Fibroblast of gingiva (primary cell): ENCODE measurements around the gene HES5.

Source experiments
- DNase-seq: peaks from one replicate; pipeline ENCODE4 v3.0.0-alpha.2; 2011; ENCODE audit warnings: low read depth

HES5 gene

DNA sequence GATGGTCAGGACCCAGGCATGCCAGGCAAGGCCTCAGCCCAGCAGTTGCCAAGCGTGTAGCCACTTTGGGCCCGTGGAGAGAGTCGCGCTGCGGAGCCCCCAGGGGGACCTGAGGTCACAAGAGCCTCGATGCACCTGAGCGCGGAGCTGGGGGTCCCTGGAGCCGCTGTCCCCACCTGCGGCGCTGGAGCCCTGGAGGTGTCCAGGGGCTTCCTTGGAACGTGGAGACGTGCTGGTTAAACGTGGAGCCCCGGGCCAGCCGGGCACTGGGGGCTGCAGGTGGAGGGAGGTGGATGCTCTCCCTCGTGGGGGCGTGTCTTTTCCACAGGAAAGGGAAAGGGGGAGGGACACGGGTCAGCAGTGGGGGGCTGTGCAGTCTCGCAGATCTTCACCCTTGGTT is 50.9 kb downstream of the HES5 start:
- DNase-seq = no peak
